ENCODE results near the gene CHST11. TPM values are rescaled to one million over a fixed set of nuclear protein-coding genes. Genes with fewer than 3 reads are reported as not detected.
A peak's percentile ranks its signal among the peaks of the same experiment; 100 is the strongest.

The CHST11 gene
- total RNA-seq, 2 experiments from 2014 or later = 53.4 to 53.6 TPM

DNA sequence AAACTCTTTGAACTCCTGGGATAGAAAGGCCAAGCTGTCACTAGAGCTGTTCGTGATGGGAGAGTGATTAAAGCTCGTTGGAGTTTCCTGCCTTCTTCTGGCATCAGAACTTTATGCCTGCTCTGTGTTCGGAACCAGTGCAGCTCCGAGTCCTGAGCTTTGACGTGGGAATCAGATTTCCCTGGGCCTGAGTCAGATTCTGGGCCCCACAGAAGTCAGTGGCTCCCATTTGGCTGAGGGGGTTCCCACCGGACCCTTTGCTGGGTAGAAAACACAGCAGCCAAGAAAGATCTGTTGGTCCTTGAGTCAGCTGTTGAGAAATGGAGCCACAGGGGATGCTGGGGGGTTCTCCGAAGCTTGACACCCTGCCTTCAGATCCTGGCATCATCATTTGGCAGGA, 238.0 kb downstream of the CHST11 start:
- H3K4me3 Mint-ChIP-seq = no peak overlapping the region
- H3K36me3 Mint-ChIP-seq (ENCODE audit: low read depth) = peaks cover 6% of the 10 kb centered on the region
- POLR2A ChIA-PET = interaction anchor here (1.5 to 1.8 kb wide), 2 partner anchors 12 to 25 kb away, joined by 5 to 14 read pairs; no protein-coding TSS in a partner anchor

DNA sequence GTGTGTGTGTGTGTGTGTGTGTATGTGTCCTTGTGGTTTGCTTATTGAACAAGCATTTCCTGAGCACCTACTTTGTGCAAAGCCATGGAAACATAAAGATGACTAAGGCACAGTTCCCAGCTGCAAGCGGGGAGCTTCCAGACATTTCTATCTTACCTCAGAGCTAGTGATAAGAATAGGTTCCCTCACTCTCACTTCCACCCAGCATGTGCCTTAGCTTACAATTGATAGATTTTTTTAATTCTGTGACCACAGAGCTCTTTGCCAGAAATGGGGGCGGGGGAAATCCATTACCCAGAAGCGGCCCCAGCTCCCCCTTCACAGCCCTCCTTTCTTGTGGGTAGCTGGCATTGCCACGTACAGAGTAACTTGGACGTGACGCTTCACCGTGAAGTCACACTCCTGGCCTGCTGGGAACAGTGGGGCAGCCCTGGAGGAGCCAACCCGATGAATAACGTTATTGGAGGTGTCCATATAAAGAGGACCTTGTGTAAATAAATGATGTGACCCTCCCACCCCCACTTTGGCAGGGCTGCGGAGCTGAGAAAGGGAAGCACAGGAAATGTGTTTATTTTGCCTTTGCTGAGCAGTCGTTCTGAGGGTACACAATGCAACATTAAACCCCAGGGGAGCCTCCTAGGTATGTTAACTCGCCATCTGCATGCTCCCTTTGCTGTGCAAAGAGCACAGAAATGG, 238.9 kb downstream of the CHST11 start:
- Histone ChIP-seq H3K9me3 (ENCODE audit: control insufficient read depth in 1 of 2, insufficient read depth in 1 of 2, low read length in 2 of 2) (no peaks in the 10 kb centered on the region), H3K4me3 (ENCODE audit: low read length) (no peak overlapping the region), H3K27ac (ENCODE audit: low read depth in 1 of 2, low read length in 2 of 2) (no peak overlapping the region), H3K4me1 (ENCODE audit: insufficient read depth, low read length) (peaks cover 49% of the 10 kb centered on the region), H3K36me3 (ENCODE audit: insufficient read depth, low read length) (no peaks in the 10 kb centered on the region), H3K27me3 (ENCODE audit: control insufficient read depth in 1 of 2, insufficient read depth in 2 of 2, low read length in 2 of 2) (no peaks in the 10 kb centered on the region)
- H3K27me3 Mint-ChIP-seq = no peaks in the 10 kb centered on the region
- CTCF ChIA-PET = interaction anchor here (0.6 to 1.3 kb wide), 6 partner anchors 23 to 407 kb away, joined by 3 read pairs; no protein-coding TSS in a partner anchor
- intact Hi-C loops (cut with DNase I, micrococcal nuclease) = loop anchor here in 1 of 2 experiments (2.0 kb wide), 1 partner anchor 25 kb away; no protein-coding TSS in a partner anchor
- peak; percentile 86 for ATAC-seq (ENCODE audit: poor library complexity)
- H3K9me3 Mint-ChIP-seq = no peaks in the 10 kb centered on the region
- POLR2A ChIA-PET = interaction anchor here (1.5 to 1.8 kb wide), 2 partner anchors 13 to 24 kb away, joined by 5 to 14 read pairs; no protein-coding TSS in a partner anchor
- peak overlapping the region; percentile 78 for H3K27ac Mint-ChIP-seq
- H3K36me3 Mint-ChIP-seq (ENCODE audit: low read depth) = peaks cover 6% of the 10 kb centered on the region
- peak in 11 of 14 experiments; percentile 26 to 94 (median 56) for DNase-seq
- TF ChIP-seq, protein P1, sequence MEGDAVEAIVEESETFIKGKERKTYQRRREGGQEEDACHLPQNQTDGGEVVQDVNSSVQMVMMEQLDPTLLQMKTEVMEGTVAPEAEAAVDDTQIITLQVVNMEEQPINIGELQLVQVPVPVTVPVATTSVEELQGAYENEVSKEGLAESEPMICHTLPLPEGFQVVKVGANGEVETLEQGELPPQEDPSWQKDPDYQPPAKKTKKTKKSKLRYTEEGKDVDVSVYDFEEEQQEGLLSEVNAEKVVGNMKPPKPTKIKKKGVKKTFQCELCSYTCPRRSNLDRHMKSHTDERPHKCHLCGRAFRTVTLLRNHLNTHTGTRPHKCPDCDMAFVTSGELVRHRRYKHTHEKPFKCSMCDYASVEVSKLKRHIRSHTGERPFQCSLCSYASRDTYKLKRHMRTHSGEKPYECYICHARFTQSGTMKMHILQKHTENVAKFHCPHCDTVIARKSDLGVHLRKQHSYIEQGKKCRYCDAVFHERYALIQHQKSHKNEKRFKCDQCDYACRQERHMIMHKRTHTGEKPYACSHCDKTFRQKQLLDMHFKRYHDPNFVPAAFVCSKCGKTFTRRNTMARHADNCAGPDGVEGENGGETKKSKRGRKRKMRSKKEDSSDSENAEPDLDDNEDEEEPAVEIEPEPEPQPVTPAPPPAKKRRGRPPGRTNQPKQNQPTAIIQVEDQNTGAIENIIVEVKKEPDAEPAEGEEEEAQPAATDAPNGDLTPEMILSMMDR (IDR thresholded peaks at IDR 0.05) = no peak
- H3K4me3 Mint-ChIP-seq = peak overlapping the region; percentile 9
- H3K4me1 Mint-ChIP-seq (ENCODE audit: low read depth) = peaks cover 67% of the 10 kb centered on the region

More for the DNA sequence above, 238.0 kb downstream of the CHST11 start:
- H3K9me3 Mint-ChIP-seq = no peaks in the 10 kb centered on the region
- H3K27me3 ChIP-seq (ENCODE audit: control insufficient read depth in 1 of 2, insufficient read depth in 2 of 2, low read length in 2 of 2) = no peaks in the 10 kb centered on the region
- CTCF ChIA-PET = interaction anchor here (1.1 to 1.3 kb wide), 2 partner anchors 22 to 194 kb away, joined by 3 read pairs; no protein-coding TSS in a partner anchor
- ATAC-seq (ENCODE audit: poor library complexity) (no peak), DNase-seq (no peak)
- peaks cover 49% of the 10 kb centered on the region for H3K4me1 ChIP-seq (ENCODE audit: insufficient read depth, low read length)
- H3K36me3 ChIP-seq (ENCODE audit: insufficient read depth, low read length) = no peaks in the 10 kb centered on the region
- no peak overlapping the region for H3K4me3 ChIP-seq (ENCODE audit: low read length)
- no peaks in the 10 kb centered on the region for H3K9me3 ChIP-seq (ENCODE audit: control insufficient read depth in 1 of 2, insufficient read depth in 1 of 2, low read length in 2 of 2)
- intact Hi-C loops (cut with DNase I, micrococcal nuclease) = loop anchor here in 1 of 2 experiments (2.0 kb wide), 1 partner anchor 26 kb away; no protein-coding TSS in a partner anchor
- peaks cover 68% of the 10 kb centered on the region for H3K4me1 Mint-ChIP-seq (ENCODE audit: low read depth)
- no peak overlapping the region for H3K27ac ChIP-seq (ENCODE audit: low read depth in 1 of 2, low read length in 2 of 2)
- H3K27me3 Mint-ChIP-seq = no peaks in the 10 kb centered on the region
- peak overlapping the region; percentile 78 for H3K27ac Mint-ChIP-seq
- TF ChIP-seq, protein P1 (IDR thresholded peaks at IDR 0.05) = no peak

DNA sequence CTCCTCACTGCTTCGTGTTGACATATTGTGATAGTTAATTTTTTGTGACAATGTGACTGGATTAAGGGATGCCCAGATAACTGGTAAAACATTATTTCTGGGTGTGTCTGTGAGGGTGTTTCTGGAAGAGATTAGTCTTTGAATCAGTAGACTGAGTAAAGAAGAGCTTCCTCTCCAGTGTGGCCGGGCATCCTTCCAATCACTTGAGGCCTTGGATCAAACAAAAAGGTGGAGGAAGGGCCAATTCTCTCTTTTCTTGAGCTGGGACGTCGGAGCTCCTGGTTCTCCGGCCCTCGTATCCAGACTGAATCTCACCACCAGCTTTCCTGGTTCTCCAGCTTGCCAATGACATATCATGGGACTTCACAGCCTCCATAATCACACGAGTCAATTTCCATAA, 240.4 kb downstream of the CHST11 start:
- no peaks in the 10 kb centered on the region for H3K9me3 ChIP-seq (ENCODE audit: control insufficient read depth in 1 of 2, insufficient read depth in 1 of 2, low read length in 2 of 2)
- TF ChIP-seq, protein P1 (IDR thresholded peaks at IDR 0.05) = no peak
- Mint-ChIP-seq H3K4me3 (no peak overlapping the region), H3K27ac (no peak overlapping the region), H3K9me3 (no peaks in the 10 kb centered on the region), H3K4me1 (ENCODE audit: low read depth) (peaks cover 71% of the 10 kb centered on the region), H3K27me3 (no peaks in the 10 kb centered on the region), H3K36me3 (ENCODE audit: low read depth) (peaks cover 6% of the 10 kb centered on the region)
- ATAC-seq (ENCODE audit: poor library complexity) (no peak), DNase-seq (no peak)
- H3K4me3 ChIP-seq (ENCODE audit: low read length) = no peak overlapping the region
- no peaks in the 10 kb centered on the region for H3K36me3 ChIP-seq (ENCODE audit: insufficient read depth, low read length)
- intact Hi-C loops (cut with DNase I, micrococcal nuclease) = no loop called here
- CTCF ChIA-PET = no interaction called here
- no peak overlapping the region for H3K27ac ChIP-seq (ENCODE audit: low read depth in 1 of 2, low read length in 2 of 2)
- peaks cover 38% of the 10 kb centered on the region for H3K4me1 ChIP-seq (ENCODE audit: insufficient read depth, low read length)
- POLR2A ChIA-PET = no interaction called here
- no peaks in the 10 kb centered on the region for H3K27me3 ChIP-seq (ENCODE audit: control insufficient read depth in 1 of 2, insufficient read depth in 2 of 2, low read length in 2 of 2)

Measured in CD4-positive, alpha-beta T cell (primary cell).